Right kidney (tissue), 1 donor: Measurements from ENCODE around the gene ARHGEF28.

Experiments used
- DNase-seq: peaks from one replicate; pipeline ENCODE4 v3.0.0-alpha.2; 2016

The ARHGEF28 gene

GRCh38 chr5:73822278-73822988, 196.4 kb downstream of the ARHGEF28 start:
- DNase-seq = no peak

DNA sequence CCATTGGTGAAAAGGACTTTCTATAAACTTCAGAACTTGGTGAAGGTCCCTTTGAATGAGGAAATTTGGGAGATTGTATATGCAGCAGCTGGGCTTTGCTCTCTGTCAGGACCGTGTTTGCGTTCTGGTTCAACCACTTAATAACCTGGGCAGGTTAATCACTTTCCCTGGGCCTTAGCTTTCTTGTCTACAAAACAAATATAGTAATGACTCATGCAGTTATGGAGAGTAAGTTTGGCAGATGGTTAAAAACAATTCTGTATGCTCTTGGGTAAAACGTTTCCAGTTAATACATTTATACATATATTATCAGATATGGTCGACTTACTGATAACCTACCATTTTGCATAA, 197.0 kb downstream of the ARHGEF28 start:
- DNase-seq = no peak

GRCh38 chr5:73823508-73823925, 197.5 kb downstream of the ARHGEF28 start:
- no peak for DNase-seq

- no peak for DNase-seq
These were observed 199.2 kb downstream of the ARHGEF28 start for GRCh38 chr5:73825199-73825598.

GRCh38 chr5:73825736-73826135, 199.7 kb downstream of the ARHGEF28 start:
- no peak for DNase-seq

DNA sequence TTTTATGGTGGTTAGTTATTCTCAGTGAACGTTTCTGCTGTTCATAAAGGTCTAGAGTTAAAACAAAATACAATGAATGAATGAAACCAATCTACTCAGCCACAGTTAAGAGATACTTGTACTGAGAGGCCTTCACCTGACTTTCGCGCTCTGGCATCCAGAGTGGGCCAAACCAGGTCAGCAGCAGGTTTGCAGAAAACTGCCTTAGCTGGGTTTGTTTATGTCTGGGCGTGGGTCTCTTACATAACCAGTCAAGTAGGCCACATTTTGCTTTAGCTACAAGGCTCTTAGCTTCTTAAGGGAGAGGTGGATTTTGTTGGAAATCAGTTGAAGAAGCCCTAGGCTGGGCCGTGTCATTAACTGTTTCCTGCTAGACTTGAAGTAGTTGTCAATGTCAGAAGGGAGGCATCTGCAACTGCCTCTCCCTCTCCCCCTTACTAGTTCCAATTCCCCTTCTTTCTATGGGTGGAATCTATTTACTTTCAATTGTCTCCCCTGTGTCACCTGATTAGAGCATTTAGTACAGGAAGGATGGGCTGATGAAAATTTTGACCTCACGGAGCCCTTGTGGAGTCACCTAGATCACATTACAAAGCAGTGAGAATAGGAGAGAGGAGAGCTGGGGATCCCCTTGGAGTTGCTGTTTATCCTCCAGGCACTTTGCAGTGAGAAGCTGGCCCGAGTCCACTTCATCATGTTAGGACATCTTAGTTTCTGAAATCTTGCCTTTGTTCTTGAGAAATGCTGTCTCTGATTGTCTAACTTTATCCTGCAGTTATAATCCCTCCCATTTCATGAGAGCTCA, 200.5 kb downstream of the ARHGEF28 start:
- DNase-seq = no peak

DNA sequence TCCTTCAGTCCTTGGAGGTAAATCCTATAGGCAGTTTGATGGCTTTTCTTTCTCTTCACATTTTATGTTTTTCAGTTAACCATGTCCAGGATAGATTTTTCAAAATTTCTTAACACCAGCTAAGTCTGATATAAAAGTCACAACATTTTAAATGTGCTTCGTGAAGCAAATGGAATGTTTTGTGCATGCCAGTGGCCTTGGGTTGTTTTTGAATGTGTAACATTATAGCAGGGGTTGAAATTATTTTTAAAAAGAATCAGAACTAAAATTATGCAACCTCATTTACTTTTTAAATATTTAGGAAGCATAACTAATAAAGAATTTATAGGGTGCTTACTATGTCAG, 201.1 kb downstream of the ARHGEF28 start:
- DNase-seq = no peak

- DNase-seq = no peak
These were observed 202.5 kb downstream of the ARHGEF28 start for GRCh38 chr5:73828465-73828864.

DNA sequence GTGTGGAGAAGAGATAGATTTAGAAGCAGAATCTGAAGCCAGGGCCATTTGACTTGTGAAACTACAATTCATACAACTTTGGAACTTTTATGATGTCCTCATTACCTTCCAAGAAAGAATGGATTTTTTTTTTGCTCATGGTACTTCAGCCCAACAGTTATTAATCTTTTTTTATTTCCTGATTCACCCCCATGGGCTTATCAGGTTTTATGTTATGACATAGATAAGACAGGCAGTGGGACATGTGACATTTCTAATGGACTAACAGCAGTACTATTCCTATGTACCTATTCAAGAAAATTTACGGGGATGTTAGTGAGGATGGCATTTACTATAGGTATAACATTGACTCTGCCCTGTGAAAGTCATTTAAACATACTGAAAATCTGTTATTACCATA, 204.7 kb downstream of the ARHGEF28 start:
- DNase-seq = no peak

GRCh38 chr5:73831066-73831465, 205.1 kb downstream of the ARHGEF28 start:
- no peak for DNase-seq

DNA sequence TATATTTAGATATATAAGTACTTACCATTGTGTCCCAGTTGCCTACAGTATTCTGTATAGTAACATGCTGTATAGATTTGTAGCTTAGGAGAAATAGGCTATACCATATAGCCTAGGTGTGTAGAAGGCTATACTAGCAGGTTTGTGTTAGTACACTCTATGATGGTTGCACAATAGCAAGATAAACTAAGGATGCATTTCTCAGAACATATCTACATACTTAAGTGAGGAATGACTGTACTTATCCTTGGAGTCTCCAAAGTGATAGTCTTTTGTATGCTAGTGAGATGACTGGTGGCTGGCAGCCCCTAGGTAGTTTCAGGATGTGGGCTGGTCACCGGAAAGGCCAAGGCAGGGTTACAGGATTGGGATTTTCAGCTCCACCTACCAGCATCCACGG, 208.7 kb downstream of the ARHGEF28 start:
- no peak for DNase-seq

GRCh38 chr5:73835726-73836125, 209.7 kb downstream of the ARHGEF28 start:
- no peak for DNase-seq

GRCh38 chr5:73836607-73837006, 210.6 kb downstream of the ARHGEF28 start:
- DNase-seq = no peak

- no peak for DNase-seq
These were observed 212.9 kb downstream of the ARHGEF28 start for GRCh38 chr5:73838901-73839300.

- no peak for DNase-seq
These were observed 215.6 kb downstream of the ARHGEF28 start for GRCh38 chr5:73841641-73842040.

GRCh38 chr5:73844165-73844564, 218.2 kb downstream of the ARHGEF28 start:
- no peak for DNase-seq

- no peak for DNase-seq
These were observed 225.6 kb downstream of the ARHGEF28 start for GRCh38 chr5:73851471-73852181.

- no peak for DNase-seq
These were observed 227.1 kb downstream of the ARHGEF28 start for GRCh38 chr5:73853091-73853490.

DNA sequence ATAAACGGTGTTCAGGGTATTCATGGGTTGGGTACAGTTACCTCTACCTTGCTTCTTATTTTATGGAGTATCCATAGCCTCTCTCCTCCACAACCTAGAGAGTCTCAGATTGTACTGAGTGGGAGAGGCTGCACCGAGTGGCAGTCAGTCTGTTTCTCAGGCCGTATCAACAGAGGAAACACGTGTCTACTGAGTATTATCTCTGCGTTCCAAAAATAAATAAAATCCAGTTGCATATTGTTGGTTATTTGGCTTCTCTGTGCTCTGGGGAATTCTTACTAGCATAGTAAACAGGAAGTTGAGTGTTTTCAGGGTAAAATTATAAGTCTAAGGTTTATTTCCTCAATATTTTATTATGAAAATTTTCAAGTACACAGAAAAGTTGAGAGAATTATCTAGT, 231.0 kb downstream of the ARHGEF28 start:
- no peak for DNase-seq

DNA sequence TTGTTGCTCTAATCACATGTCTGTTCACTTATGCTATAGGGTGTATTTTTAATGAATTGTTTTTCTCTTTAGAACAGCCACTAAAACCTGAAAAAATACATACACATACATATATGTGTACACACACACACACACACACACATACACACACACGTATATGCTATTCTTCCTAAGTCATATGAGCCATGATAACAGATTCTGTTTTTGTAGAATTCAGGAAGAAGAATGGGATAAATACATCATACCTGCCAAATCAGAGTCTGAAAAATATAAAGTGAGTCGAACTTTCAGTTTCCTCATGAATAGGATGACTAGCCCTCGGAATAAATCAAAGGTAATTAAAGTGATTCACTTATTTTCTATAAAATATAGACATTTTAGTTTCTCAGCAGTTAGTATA, 231.4 kb downstream of the ARHGEF28 start:
- DNase-seq = no peak

DNA sequence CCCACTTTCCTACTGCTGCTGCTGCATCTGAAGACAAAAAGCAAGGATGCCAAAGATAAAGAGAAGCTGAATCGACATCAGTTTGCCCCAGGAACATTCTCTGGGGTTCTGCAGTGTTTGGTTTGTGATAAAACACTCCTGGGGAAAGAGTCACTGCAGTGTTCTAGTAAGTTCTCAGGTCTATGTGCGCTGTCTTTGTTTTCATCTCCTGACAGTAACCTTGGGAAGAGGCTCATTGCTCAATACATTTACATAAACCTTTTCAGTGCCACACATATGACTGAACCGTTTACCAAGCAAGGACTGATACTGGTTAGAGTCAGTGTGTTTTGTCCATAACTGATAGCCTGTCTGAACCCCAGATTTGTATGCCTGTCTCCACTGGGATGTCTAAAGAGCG, 232.1 kb downstream of the ARHGEF28 start:
- no peak for DNase-seq

GRCh38 chr5:73858776-73859175, 232.8 kb downstream of the ARHGEF28 start:
- no peak for DNase-seq

DNA sequence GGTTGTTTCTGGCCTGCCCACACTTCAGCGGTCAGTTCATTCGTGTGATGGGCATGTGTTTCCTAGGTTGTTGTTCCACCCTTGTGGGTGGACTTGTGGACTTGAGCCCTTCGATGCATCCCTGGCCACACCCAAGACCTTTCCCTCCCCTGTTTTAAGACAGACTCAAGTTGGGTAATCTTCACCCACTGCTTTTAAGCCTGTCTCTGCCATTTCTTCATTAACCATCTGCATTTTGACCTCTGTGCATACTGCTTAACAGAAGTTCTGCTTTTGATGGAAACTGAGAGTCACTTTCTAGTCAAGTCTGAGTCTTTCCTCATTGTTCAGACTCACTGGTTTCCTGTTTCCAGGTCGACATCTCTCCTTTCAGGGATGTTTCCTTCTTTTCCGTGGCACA, 233.7 kb downstream of the ARHGEF28 start:
- DNase-seq = no peak
